GM12874 (cell line): ENCODE data around the gene TNS3.

ENCODE experiments used
- TF ChIP-seq, protein P1 (sequence below): IDR thresholded peaks from 2 replicates; pipeline ENCODE4 v1.5.1; 2011; ENCODE audit warnings: low read depth, mild to moderate bottlenecking, control low read depth, low read length, moderate library complexity; ENCODE audit not compliant: insufficient read depth

TNS3 gene

GRCh38 chr7:47252675-47253074, 329.2 kb downstream of the TNS3 start:
- TF ChIP-seq, protein P1, sequence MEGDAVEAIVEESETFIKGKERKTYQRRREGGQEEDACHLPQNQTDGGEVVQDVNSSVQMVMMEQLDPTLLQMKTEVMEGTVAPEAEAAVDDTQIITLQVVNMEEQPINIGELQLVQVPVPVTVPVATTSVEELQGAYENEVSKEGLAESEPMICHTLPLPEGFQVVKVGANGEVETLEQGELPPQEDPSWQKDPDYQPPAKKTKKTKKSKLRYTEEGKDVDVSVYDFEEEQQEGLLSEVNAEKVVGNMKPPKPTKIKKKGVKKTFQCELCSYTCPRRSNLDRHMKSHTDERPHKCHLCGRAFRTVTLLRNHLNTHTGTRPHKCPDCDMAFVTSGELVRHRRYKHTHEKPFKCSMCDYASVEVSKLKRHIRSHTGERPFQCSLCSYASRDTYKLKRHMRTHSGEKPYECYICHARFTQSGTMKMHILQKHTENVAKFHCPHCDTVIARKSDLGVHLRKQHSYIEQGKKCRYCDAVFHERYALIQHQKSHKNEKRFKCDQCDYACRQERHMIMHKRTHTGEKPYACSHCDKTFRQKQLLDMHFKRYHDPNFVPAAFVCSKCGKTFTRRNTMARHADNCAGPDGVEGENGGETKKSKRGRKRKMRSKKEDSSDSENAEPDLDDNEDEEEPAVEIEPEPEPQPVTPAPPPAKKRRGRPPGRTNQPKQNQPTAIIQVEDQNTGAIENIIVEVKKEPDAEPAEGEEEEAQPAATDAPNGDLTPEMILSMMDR = no peak

GRCh38 chr7:47249361-47249760, 332.6 kb downstream of the TNS3 start:
- TF ChIP-seq, protein P1 = no peak

GRCh38 chr7:47248797-47249196, 333.1 kb downstream of the TNS3 start:
- TF ChIP-seq, protein P1 = no peak

DNA sequence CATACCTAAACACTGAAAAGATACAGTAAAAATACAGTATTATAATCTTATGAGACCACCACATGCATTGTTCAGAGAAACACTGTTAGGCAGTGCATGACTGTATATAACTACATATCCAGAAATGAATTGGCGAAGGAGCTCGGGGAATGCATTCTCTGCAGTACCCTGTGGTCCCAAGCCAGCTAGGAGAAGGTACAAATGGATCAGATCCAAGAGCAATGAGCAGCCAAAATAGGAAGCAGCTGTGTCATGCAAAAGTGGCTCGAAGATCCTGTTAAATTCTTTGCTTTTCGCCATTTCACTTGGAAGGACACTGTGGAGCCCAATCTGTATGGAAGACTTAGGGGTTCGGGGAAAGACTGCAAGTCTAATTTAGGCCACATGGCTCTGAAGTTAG, 334.8 kb downstream of the TNS3 start:
- TF ChIP-seq, protein P1 = no peak

DNA sequence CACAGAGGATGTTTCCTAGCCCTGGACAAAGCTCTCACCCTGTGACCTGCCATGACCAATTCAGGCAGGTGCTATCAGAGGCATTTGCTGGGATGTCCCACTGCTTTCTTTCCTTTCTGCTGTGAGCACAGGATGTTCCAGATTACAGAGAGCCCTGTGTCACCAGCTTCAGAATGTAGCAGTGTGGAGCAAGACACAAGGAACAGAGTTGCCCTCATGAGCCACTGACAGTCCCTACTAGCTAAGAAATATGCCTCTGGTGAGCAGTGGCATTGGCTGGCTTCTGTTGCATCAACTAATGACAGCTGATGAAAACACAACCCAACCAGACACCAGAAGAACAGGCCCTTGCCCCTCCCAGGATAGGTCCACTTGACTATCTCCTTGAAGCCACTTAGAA, 337.2 kb downstream of the TNS3 start:
- TF ChIP-seq, protein P1 = no peak

DNA sequence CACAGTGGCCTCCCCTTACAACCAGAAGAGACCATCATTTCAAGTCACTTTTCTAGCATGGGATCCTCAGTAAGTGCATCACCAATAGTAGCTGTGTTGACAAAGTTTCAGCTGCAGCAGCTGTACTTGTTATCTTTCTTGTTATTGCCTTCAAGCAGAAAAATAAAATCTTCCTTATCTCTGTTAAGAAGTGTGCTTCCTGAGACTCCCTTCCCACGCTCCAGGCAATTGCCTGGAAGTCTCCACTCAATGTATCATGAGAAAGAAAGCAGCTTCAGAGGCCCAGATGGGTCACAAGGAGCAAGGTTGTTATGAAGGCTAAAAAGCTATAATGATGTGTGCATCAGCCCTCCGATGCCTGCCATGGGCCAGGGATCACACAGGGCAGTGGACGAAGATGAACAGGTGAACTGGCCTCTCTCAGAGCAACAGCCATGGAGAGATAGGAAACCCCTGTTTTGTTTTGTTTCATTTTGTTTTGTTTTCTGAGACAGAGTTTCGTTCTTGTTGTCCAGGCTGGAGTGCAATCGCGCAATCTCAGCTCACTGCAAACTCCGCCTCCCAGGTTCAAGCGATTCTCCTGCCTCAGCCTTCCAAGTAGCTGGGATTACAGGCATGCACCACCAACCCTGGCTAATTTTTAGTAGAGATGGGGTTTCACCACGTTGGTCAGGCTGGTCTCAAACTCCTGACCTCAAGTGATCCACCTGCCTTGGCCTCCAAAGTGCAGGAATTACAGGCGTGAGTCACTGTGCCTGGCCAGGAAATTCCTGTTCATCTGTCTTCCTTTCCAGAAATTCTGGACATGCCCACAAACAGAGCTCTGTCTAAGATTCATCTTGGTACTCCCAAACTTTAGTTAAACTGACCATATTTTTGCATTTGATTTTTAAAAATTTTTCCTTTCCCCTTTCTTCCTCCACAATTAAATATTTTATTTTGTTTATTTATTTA, 340.5 kb downstream of the TNS3 start:
- TF ChIP-seq, protein P1 = no peak

DNA sequence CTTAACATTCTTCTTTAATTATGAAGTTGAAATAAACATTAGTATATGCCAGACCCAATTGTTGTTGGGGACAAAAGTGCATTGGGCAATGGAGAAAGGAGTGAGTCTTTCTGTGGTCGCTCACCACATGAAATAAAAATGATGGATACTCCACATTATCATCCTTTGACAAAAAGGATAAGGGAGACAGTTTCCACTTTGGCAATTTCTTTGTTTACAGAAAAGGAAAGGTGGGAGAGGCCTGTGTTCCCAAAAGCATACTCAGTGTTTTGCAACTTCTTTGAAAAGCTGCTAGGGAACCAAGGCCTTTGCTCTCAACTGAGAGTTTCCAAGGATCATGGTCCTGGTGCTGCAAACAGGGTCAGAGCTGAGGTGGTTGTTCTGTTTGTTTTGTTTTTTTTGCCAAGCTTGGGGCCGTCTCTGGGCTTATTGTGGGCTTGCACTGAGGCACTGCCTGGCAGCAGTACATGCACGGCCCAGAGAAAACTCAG, 341.9 kb downstream of the TNS3 start:
- TF ChIP-seq, protein P1 = no peak
